Urinary bladder (tissue), 4 donors: ENCODE measurements around the gene C1orf216. TPM values are rescaled to one million over a fixed set of nuclear protein-coding genes. Genes with fewer than 3 reads are reported as not detected.
"Not testable (repeated sequence)": the region's sequence is repeated elsewhere in the genome, so short reads cannot be mapped to it uniquely, and the experiment has no call there.

Experiments used
- DNase-seq: peaks from one replicate; pipeline ENCODE4 v3.0.0-alpha.2; 2015; ENCODE audit errors: extremely low spot score
- H3K27ac ChIP-seq: one replicate; pipeline ENCODE4 v1.5.1; 2013; ENCODE audit warnings: low read depth, mild to moderate bottlenecking, moderate library complexity
- H3K36me3 ChIP-seq: one replicate; pipeline ENCODE4 v1.6.1; 2013; ENCODE audit warnings: mild to moderate bottlenecking, moderate library complexity; ENCODE audit not compliant: insufficient read depth
- H3K4me1 ChIP-seq: one replicate; pipeline ENCODE4 v1.6.1; 2013; ENCODE audit warnings: mild to moderate bottlenecking, moderate library complexity; ENCODE audit not compliant: insufficient read depth
- H3K4me3 ChIP-seq: one replicate; pipeline ENCODE4 v1.5.1; 2013; ENCODE audit warnings: low read depth, low read length
- WGBS: extraction: QIAGEN DNeasy Blood & Tissue Kit; methylation state at CpG from one replicate; pipeline ENCODE4 v1.1.7; 2013; 5-methylcytosine and 5-hydroxymethylcytosine counted together
- polyA plus RNA-seq: library from polyadenylated mRNA; stranded (reverse); fragments of 200-250 nt; gene quantifications from one replicate; pipeline ENCODE4 v1.2.3, GENCODE V29; 2013
- total RNA-seq: library from RNA; depleted of rRNA; stranded (reverse); fragments of >200 nt; gene quantifications from one replicate; pipeline ENCODE4 v1.2.3, GENCODE V29; 2014
- donor health status: healthy with polysubstance abuse.
- donor health status: healthy.

C1orf216 gene
- total and polyA plus RNA-seq, 2 donors: 12.0 to 20.4 TPM

DNA sequence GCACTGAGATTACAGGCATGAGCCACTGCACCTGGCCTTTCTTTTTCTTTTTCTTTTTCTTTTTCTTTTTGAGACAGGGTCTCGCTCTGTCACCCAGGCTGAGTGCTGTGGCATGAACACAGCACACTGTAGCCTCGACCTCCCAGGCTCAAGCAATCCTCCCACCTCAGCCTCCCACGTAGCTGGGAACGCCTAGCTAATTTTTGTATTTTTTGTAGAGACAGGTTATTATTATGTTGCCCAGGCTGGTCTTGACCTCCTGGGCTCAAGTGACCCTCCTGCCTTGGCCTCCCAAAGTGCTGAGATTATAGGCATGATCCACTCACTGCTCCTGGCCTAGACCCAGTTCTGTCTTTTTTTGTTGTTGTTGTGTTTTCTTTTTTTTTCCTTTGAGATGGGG is 28.6 kb downstream of the C1orf216 start:
- not testable (repeated sequence) for DNase-seq, H3K27ac ChIP-seq, H3K4me3 ChIP-seq, H3K4me1 ChIP-seq, H3K36me3 ChIP-seq
- 90% methylated on average over 4 of the region's 4 CpGs for WGBS

DNA sequence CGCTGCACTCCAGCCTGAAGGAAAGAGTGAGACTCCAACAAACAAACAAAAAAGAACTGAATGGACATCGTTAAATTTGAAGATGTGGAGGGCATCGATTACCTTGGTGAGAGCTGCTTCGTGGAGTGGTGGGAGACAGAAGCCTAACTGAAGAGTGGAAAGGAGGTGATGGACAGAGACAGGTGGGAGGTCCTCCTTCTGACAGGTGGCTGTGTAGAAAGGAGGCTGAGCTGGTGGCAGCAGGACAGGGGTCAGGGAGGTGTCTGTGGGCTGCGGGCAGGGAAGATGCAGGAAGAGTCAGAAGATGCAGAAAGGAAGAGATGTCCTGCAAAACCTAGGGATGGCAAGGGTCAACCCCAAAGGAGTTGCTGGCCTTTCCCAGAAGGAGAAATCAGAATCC is 30.5 kb downstream of the C1orf216 start:
- H3K4me1 ChIP-seq: no peaks in the 10 kb centered on the region
- DNase-seq: no peak
- H3K27ac ChIP-seq: no peak overlapping the region
- no peak overlapping the region for H3K4me3 ChIP-seq
- no peaks in the 10 kb centered on the region for H3K36me3 ChIP-seq
- 91% methylated on average over 5 of the region's 5 CpGs for WGBS

DNA sequence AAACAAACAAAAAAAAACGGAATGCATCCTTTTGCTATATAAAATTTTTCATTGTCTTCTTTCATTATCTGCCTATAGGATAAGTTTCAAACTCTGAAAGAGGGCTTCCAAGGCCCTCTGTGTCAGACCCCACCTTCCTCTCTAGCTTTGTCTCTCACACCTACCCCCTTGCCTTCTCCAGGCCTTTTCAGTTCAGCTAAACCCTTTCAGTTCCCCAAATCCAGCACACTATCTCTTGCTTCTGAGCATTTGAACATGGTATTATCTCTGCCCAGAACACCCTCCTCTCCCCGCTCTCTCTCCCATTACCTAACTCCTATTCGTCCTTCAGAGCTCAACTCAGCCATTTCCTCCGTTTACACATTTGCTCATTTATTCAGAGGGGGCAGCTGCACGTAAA is 35.7 kb downstream of the C1orf216 start:
- 42% methylated on average over 5 of the region's 5 CpGs for WGBS
- no peaks in the 10 kb centered on the region for H3K4me1 ChIP-seq
- H3K36me3 ChIP-seq: no peaks in the 10 kb centered on the region
- no peak overlapping the region for H3K4me3 ChIP-seq
- DNase-seq: no peak
- H3K27ac ChIP-seq: no peak overlapping the region

DNA sequence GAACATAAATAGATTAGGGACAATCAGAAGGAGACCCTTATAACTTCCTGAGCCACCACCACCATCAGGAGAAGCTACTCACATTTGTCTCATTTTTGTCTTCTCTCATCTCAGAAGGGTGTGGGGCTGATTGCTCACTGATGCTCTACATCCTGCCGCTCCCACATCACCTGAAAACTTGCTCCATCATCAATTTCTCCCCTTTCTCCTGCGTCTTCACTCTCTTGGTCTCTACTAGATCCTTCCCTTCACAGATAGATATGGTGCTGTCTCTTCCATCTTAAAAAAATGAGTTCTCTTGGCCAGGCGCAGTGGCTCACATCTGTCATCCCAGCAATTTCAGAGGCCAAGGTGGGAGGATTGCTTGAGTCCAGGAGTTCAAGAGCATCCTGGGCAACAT is 38.4 kb downstream of the C1orf216 start:
- no peaks in the 10 kb centered on the region for H3K36me3 ChIP-seq
- no peak overlapping the region for H3K27ac ChIP-seq
- WGBS: 89% methylated on average over 3 of the region's 3 CpGs
- DNase-seq: no peak
- H3K4me3 ChIP-seq: no peak overlapping the region
- H3K4me1 ChIP-seq: no peaks in the 10 kb centered on the region

DNA sequence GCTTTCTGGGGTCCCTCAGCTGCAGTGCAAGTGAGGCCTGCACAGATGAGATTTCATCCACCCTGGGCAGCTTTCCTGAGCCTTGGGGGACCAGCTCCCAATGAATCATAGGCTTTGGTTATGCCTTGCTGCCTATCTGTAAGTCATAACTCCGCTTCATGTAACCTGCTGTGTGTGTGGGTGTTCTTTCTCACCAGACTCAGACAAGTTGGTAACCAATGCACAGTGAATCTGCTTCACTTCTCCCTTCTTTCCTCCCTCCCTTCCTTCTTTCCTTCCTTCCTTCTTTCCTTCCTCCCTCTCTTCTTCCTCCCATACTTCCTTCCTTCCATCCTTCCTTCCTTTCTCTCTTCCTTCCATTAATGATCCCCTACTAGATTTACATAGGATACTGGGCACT is 42.9 kb downstream of the C1orf216 start:
- no peak for DNase-seq
- Histone ChIP-seq H3K36me3 (no peaks in the 10 kb centered on the region), H3K4me1 (no peaks in the 10 kb centered on the region), H3K4me3 (no peak overlapping the region), H3K27ac (no peak overlapping the region)
- WGBS: 90% methylated on average over 1 of the region's 1 CpG

DNA sequence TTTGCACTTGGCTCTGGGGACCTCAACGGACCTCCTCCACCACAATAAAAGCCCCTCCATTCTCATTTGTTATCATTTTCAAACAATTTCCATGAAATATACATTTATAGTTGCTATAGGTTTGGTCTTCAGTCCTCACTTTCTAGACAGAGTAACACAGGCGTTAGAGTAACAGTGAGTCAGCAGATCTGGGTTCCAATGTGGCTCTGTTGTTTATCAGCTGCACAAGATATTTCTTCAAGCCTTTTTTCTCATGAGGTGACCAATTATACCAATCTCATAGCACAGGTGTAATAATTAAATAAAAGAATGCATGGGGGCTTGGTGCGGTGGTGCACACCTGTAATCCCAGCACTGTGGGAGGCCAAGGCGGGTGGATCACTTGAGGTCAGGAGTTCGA is 44.6 kb downstream of the C1orf216 start:
- DNase-seq: no peak
- Histone ChIP-seq H3K4me1 (no peaks in the 10 kb centered on the region), H3K36me3 (no peaks in the 10 kb centered on the region), H3K4me3 (no peak overlapping the region), H3K27ac (no peak overlapping the region)
- WGBS: 80% methylated on average over 5 of the region's 5 CpGs

DNA sequence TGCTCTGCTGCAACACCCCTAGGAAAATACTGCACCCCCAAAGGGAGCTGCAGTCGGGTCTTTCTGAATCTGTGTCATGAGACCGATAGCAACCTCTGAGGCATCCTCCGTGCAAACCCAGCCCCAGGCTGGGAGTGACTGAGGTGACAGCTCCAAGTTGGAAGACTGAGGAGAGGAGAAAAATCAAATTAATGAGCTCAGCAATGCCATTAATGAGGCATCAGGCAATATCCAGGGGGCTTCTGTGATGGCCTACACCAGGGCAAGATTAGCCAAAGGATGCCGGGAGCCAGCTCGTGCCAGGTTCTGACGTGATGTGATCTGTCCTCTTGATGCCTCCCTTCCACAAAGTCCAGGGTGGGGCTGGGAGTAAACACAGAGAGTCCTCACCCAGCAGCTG is 46.6 kb downstream of the C1orf216 start:
- DNase-seq: no peak
- H3K4me1 ChIP-seq: no peaks in the 10 kb centered on the region
- no peak overlapping the region for H3K27ac ChIP-seq
- WGBS: 78% methylated on average over 6 of the region's 6 CpGs
- H3K4me3 ChIP-seq: no peak overlapping the region
- H3K36me3 ChIP-seq: no peaks in the 10 kb centered on the region

DNA sequence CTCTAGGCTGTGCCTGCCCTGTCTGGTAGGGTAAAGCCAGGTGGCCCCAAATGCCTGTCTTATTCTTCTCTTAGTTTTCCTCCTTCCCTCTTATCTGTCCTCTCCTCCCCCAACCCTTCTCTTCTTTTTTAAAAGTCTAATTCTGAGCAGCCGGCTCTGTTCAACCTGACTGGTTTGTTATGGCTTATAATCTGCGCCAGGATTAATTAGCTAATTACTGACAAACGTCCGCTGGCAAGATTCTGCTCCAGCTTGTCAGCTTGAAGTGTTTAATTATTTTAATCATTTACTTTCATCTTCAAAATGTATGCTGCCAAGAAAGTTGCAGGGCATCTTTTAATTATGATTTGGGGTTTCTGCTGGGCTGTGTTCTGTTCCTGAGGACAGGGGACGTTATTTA is 50.2 kb downstream of the C1orf216 start:
- H3K36me3 ChIP-seq: no peaks in the 10 kb centered on the region
- WGBS: 69% methylated on average over 5 of the region's 5 CpGs
- H3K27ac ChIP-seq: no peak overlapping the region
- no peak overlapping the region for H3K4me3 ChIP-seq
- no peaks in the 10 kb centered on the region for H3K4me1 ChIP-seq
- DNase-seq: no peak

DNA sequence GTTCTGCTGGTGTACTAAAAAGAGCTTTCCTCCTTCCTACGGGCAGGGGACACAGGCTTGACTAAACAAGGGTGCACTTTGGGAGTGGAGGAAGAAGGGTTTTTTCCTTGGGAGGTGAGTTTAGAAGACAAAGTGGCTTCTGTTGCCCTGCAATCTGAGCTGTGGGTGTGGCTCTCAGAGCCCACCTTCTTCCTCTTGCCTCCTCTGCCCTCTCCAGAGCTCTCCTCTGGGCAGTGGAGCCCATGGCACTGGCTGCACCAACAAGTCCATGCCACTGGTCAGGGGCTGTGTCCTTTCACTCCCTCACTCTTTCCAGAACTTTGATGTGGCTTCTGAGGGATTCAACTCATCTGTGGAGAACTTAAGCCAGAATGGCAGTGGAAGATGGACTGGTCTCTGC is 51.8 kb downstream of the C1orf216 start:
- Histone ChIP-seq H3K36me3 (no peaks in the 10 kb centered on the region), H3K4me3 (no peak overlapping the region), H3K27ac (no peak overlapping the region), H3K4me1 (no peaks in the 10 kb centered on the region)
- WGBS: 44% methylated on average over 1 of the region's 1 CpG
- no peak for DNase-seq

DNA sequence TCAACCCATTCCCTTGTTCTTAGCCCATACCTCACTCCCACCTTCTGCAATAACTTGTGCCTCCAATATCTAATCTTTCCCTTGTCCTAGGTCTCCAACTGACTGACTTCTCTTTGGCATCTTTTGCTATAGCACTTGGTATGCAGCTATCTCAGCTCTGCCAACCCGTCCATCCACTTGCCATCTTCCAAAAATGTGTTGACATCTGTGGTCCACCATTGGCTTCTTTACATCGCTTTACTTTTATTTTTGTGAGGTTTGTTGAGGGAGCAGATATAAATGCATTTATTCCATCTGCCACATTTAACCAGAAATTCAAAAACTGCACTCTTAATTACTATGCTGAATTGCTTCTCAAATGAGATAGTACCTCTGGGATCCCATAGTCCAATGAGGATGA is 52.5 kb downstream of the C1orf216 start:
- Histone ChIP-seq H3K4me3 (no peak overlapping the region), H3K27ac (no peak overlapping the region), H3K36me3 (no peaks in the 10 kb centered on the region), H3K4me1 (no peaks in the 10 kb centered on the region)
- WGBS: 81% methylated on average over 2 of the region's 2 CpGs
- no peak for DNase-seq

Other genes with a start within 250 kb of the C1orf216 start
- 60.0 TPM for gene KIAA0319L, start 161.5 kb downstream of the C1orf216 start, total RNA-seq
- 18.3 TPM for gene KIAA0319L, start 161.5 kb downstream of the C1orf216 start, polyA plus RNA-seq
- gene NCDN, start 161.1 kb downstream of the C1orf216 start, total RNA-seq: 9.1 TPM
- 27.9 TPM for gene NCDN, start 161.1 kb downstream of the C1orf216 start, polyA plus RNA-seq
- not detected for gene TFAP2E, start 145.6 kb downstream of the C1orf216 start, total RNA-seq
- 0.58 TPM for gene TFAP2E, start 145.6 kb downstream of the C1orf216 start, polyA plus RNA-seq
- gene PSMB2, start 77.4 kb downstream of the C1orf216 start, total RNA-seq: 20.8 TPM
- gene PSMB2, start 77.4 kb downstream of the C1orf216 start, polyA plus RNA-seq: 46.1 TPM
- 10.4 TPM for gene CLSPN, start 51.1 kb upstream of the C1orf216 start, total RNA-seq
- 0.25 TPM for gene CLSPN, start 51.1 kb upstream of the C1orf216 start, polyA plus RNA-seq
- gene AGO4, start 89.1 kb upstream of the C1orf216 start, total RNA-seq: 31.7 TPM
- gene AGO4, start 89.1 kb upstream of the C1orf216 start, polyA plus RNA-seq: 11.2 TPM
- 10.6 TPM for gene AGO1, start 164.3 kb upstream of the C1orf216 start, total RNA-seq
- gene AGO1, start 164.3 kb upstream of the C1orf216 start, polyA plus RNA-seq: 9.4 TPM
- 53.1 TPM for gene AGO3, start 212.2 kb upstream of the C1orf216 start, total RNA-seq
- 4.1 TPM for gene AGO3, start 212.2 kb upstream of the C1orf216 start, polyA plus RNA-seq